Fibroblast of villous mesenchyme (primary cell): ENCODE measurements around the gene CBFA2T3. TPM values are rescaled to one million over a fixed set of nuclear protein-coding genes. Genes with fewer than 3 reads are reported as not detected.

Experiments used
- DNase-seq: peaks from one replicate; pipeline ENCODE4 v3.0.0-alpha.2; 2010; ENCODE audit warnings: low read depth
- H3K4me3 ChIP-seq: 2 replicates; pipeline ENCODE4 v1.5.1; 2011; ENCODE audit warnings: low read depth, mild to moderate bottlenecking, low read length
- CTCF ChIP-seq: IDR thresholded peaks from 2 replicates; pipeline ENCODE4 v1.5.1; 2012; ENCODE audit warnings: low read depth, mild to moderate bottlenecking, low read length; ENCODE audit not compliant: insufficient read depth
- total RNA-seq: library from RNA; depleted of rRNA; stranded (reverse); fragments of >200 nt; gene quantifications from 2 replicates; pipeline ENCODE4 v1.2.3, GENCODE V29; 2012

The CBFA2T3 gene
- total RNA-seq, 1 donor = not detected

- no peak for DNase-seq
- no peak for TF ChIP-seq CTCF
Observed at GRCh38 chr16:88851616-88852015, 125.4 kb downstream of the CBFA2T3 start.

GRCh38 chr16:88850531-88851199, 126.3 kb downstream of the CBFA2T3 start:
- H3K4me3 ChIP-seq = no peak overlapping the region
- no peak for TF ChIP-seq CTCF
- DNase-seq = no peak

More at GRCh38 chr16:88851616-88852015, 125.4 kb downstream of the CBFA2T3 start:
- no peak overlapping the region for H3K4me3 ChIP-seq

- no peak for TF ChIP-seq CTCF
- DNase-seq = no peak
- no peak overlapping the region for H3K4me3 ChIP-seq
Observed at GRCh38 chr16:88848557-88848956, 128.4 kb downstream of the CBFA2T3 start.

GRCh38 chr16:88847654-88848053, 129.4 kb downstream of the CBFA2T3 start:
- no peak for TF ChIP-seq CTCF
- no peak for DNase-seq
- no peak overlapping the region for H3K4me3 ChIP-seq

GRCh38 chr16:88846088-88846487, 130.9 kb downstream of the CBFA2T3 start:
- no peak overlapping the region for H3K4me3 ChIP-seq
- no peak for DNase-seq
- TF ChIP-seq CTCF = no peak

- no peak overlapping the region for H3K4me3 ChIP-seq
- DNase-seq = no peak
- no peak for TF ChIP-seq CTCF
Observed at GRCh38 chr16:88844419-88845036, 132.5 kb downstream of the CBFA2T3 start.

- no peak for DNase-seq
- no peak overlapping the region for H3K4me3 ChIP-seq
- no peak for TF ChIP-seq CTCF
Observed at GRCh38 chr16:88843256-88843655, 133.8 kb downstream of the CBFA2T3 start.
